Fibroblast of skin of right biceps (primary cell): ENCODE measurements around the gene CBARP.

Source experiments
- DNase-seq: peaks from one replicate; pipeline ENCODE4 v3.0.0-alpha.2; 2013

CBARP gene, protein sequence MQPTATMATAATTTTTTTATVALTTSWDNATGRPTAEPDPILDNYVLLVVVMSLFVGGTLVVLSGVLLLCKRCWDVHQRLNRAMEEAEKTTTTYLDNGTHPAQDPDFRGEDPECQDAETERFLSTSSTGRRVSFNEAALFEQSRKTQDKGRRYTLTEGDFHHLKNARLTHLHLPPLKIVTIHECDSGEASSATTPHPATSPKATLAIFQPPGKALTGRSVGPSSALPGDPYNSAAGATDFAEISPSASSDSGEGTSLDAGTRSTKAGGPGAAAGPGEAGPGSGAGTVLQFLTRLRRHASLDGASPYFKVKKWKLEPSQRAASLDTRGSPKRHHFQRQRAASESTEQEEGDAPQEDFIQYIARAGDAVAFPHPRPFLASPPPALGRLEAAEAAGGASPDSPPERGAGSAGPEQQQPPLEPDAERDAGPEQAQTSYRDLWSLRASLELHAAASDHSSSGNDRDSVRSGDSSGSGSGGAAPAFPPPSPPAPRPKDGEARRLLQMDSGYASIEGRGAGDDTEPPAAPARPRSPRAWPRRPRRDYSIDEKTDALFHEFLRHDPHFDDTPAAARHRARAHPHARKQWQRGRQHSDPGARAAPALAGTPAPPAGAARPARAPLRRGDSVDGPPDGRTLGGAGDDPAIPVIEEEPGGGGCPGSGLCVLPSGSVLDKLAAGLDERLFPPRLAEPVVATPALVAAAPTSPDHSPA

DNA sequence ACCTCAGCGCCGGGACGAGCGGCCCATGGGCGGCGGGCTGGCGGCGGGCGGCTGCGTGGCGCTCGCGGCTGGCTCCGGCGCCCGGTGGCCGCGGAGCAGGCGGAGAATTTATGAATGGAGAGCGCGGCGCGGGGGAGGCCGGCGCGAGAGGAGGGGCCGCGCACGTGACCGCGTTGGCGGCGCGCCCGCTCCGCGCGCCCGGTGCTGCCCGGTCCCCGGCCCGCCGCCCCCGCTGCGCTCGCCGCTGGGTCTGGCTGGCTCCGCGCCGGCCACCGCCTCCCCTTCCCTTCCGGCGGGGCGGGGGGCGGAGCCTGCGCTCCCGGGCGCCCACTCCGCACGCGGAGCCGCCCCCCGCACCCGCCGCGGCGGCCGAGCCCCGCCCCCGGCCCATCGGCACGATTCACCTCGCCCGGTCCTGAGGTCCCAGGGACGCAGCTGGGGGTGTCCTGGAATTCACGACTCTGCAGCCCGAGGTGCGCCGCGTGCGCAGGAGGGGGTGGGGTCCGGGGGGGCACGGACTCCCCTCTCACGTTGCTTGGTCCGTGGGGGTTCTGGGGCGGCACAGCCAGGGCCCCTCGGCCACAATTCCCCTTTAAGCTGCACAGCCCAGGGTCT lies at the start of gene CBARP:
Gene CBARP (minus strand): TSS at position 252 of the 615 bp plus-strand sequence. CDS start 1,905 bp downstream, outside the sequence.
- peak; percentile 49 for DNase-seq

DNA sequence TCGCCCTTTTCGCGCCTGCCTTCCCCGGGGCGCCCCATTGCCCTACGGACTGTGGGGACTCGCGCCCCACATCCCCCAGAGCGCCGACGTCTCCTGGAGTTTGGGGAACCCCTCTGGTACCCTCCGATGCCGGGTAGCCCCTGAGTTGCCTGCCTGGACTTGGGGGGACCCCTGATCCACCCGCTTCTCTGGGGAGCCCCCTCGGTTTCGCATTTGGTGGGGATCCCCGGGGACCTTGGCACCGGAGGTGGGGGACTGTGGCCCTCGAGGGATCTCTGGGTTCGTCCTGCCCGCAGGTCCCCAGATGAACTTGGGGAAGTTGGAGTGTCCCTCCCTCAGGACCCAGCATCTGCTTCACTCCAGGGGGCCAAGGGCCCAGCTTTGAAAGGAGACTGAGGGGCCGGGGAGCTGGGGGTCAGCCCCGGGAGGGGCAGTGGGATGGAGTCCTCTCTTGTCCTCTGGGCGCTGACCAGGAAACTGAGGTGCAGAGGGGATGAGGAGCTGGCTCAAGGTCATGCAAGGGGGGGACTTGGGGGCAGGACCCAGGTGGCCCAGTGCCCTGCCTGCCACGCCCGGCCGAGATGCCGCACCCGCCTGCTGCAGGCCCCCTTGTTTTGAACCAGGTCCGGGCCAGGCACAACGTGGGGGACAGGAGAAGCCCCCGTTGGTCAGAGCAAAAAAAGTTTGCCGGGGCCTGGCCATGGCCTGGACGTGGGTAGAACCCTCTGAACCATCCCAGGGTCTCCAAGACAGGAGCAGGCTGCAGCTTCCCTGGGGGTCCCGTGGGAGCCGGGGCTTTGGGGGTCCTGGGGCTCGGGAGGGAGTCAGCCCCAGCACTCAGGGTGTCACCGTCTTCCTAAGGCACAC lies 48.9 kb upstream of the CBARP start:
- no peak for DNase-seq

DNA sequence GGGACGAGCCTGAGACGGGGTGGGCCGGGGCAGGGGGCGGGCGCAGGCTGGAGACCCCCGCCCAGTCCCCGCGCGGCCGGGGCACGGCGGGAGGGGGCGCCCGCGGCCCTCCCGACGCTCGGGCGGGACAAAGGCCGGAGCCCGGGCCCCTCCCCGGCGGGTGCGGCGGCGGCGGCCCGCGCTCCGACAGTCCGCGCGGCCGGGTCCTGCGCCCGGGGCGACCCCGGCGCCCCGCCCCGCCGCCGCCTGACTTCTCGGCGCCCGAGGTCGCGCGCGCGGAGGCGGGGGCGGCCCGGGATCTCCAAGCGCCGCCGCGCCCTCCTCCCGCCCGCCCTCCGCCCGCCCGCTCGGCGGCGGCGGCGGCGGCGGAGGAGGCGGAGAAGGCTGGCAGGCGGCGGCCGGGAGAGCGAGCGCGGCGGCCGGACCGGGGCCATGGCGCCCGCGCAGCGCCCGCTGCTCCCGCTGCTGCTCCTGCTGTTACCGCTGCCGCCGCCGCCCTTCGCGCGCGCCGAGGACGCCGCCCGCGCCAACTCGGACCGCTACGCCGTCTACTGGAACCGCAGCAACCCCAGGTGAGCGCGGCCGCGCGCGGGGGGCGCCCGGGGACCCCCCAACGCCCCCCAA lies 48.0 kb upstream of the CBARP start, which contains the start of gene EFNA2:
Gene EFNA2 (plus strand): TSS at position 137 of the 624 bp plus-strand sequence. CDS start 296 bp downstream, at position 433.
- DNase-seq, result no peak

DNA sequence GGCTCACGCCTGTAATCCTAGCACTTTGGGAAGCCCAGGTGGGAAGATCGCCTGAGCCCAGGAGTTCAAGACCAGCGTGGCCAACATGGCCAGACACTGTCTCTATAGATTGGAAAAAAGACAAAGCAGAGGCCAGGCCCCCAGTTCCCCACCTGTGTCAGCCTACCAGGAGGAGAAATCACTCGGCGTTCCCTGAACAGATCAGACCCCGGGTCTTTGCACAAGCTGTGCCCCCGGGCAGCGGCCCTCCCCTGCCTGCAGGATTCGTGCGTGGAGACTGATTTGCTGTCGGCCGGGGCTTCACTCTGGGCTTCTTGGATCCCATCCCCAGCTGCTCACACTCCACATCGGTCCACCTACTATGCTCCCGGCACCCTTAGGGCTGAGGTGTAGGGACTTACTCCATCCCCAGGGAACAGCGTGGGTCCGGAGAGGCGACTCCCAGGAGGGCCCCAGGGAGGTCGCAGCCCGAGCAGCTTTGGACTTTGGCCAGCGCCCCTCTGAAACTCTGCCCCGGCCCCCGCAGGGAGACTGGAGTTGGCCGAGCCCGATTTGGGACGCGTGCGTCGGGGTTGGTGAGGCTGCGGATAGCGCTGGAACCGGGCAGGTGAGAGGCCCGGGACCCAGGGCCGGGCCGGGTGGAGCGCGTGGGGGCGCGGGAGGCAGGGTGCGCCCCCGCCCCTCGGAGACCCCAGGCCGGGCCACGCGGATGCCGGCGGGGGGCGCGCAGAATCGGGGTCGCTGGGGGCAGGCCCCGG lies 47.4 kb upstream of the CBARP start:
- no peak for DNase-seq

DNA sequence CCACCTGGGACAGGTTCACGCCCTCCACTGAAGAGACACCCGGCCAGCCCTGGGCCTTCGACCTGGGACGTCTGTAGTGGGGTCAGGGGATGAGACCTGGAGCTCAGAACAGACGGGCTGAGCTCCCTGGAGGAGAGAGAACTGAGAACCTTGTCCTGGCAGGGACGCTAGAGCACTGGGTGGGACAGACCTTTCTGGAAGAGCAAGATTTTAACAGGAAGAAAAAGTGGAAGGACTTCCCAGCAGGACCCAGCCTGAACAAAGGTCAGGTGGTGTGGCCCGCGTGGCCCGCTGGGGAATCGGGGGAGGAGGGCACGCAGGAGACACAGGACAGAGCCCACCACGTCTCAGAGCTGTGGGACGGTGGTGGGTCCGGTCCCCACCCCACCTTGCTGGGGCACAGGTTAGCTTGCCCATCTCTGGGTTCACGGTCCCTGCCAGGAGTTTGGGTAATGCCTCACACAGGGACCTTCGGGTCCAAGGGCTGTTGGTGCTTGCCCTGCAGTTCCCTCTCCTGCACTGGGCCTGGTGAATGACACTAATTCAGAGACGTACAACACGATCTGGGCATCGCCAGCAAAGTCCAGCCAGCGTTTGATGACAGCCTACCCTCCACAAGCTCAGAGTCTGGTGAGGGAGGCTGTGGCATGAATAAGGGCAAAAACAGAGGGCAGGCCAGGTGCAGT lies 46.6 kb upstream of the CBARP start:
- no peak for DNase-seq

DNA sequence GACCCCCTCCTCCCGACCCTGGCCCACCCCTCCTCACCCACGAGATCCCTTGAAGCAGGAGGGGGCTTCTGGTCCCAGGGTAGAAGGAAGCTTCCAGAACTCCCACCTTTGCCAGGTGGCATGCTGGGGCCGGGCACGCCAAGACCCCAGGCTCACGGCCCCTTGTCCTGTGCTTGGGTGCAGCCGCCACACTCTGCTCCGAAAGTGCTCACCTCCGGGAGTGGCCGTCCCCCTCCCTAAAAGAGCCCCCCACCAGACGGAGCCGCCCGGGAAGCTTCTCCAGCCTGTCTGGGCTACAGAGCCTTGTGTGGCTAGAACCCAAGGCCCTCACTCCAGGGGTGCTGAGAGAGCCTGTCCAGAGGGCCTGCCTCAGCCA lies 46.1 kb upstream of the CBARP start:
- no peak for DNase-seq

DNA sequence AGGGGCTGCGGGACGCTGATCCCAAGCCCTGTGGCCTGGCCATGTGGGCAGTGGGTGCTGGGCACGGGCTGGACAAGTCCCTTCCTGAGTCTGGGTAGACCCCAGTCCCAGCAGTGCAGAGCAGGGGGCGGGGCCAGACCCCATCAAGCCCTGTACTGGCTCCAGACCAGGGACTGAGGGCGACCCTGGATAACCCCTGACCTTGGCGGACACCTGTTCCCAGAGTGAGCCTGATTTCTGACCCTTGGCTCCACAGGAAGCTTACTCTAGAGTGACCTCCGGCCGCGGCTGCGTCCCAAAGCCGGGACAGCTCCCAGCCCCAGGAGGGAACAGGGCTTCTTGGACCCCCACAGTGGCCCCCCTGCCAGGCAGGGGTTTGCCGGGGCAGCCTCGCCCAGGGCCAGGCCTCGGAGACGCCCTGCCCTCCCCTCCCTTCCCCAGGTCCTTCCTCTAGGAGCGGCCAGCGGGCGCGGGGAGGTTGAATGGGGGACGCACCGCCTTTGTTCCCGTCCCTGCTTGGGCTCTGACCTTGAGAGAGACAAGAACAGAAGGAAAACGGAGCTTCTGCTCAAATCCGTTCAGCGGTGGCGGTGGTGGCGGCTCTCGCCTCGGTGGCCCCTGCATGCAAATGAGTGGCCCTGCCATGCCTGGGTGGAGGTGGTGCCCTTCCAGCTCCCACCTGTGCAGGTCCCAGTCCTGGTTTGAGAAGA lies 45.6 kb upstream of the CBARP start:
- DNase-seq, result no peak

DNA sequence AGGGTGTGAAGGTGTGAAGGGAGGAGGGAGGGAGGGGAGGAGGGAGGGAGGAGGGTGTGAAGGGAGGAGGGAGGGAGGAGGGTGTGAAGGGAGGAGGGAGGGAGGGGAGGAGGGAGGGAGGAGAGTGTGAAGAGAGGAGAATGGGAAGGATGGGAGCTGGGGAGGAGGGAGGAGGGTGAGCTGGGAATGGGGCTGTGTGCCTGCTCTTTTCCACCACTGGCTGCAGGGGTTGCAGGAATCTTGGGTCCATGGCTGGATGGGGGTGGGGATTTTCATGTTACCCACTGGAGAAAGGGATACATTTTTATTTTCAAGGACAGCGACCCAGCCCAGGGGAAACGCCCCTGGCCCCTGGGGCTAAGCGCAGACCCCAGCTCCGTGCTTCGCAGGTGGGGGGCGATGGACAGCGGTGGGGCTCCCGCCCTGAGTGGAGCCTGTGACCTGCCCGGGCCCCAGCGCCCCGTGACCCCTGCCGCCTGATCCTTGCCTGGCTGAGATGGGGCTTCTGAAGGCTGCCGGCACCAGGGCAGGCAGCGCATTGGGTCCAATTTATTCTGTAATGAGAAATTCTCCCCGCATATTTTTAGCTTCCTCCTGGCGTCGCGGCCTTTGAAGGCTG lies 44.9 kb upstream of the CBARP start:
- no peak for DNase-seq

DNA sequence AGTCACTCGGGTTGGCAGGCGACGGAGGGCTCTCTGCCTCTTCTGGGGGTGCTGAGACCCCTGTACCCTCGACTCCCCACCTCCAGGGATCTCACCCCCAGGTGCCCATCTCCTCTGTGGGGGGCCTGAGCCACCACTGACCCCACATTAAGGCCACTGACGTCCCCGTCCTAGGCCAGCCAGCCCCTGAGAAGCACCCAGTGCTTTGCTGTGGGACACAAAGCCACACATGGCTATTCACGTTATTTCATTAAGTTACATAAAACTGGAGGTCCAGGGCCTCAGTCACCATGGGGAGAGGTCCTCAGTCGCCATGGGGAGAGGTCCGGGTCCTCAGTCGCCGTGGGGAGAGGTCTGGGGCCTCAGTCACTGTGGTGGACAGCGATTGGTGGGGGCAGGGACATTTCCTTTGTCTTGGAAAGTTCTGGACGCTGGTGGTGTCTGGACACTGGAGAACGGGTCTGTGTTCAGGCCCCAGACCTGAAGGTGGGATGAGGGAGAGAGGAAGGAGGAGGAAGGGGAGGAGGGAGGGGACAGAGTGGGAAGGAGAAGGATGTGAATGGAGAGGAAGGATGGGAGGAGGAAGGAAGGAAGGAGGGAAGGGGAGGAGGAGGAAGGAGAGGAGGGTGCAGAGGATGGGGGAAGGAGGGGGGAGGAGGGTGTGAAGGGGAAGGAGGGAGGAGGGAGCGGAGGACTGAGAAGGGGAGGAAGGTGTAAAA lies 43.9 kb upstream of the CBARP start:
- no peak for DNase-seq

DNA sequence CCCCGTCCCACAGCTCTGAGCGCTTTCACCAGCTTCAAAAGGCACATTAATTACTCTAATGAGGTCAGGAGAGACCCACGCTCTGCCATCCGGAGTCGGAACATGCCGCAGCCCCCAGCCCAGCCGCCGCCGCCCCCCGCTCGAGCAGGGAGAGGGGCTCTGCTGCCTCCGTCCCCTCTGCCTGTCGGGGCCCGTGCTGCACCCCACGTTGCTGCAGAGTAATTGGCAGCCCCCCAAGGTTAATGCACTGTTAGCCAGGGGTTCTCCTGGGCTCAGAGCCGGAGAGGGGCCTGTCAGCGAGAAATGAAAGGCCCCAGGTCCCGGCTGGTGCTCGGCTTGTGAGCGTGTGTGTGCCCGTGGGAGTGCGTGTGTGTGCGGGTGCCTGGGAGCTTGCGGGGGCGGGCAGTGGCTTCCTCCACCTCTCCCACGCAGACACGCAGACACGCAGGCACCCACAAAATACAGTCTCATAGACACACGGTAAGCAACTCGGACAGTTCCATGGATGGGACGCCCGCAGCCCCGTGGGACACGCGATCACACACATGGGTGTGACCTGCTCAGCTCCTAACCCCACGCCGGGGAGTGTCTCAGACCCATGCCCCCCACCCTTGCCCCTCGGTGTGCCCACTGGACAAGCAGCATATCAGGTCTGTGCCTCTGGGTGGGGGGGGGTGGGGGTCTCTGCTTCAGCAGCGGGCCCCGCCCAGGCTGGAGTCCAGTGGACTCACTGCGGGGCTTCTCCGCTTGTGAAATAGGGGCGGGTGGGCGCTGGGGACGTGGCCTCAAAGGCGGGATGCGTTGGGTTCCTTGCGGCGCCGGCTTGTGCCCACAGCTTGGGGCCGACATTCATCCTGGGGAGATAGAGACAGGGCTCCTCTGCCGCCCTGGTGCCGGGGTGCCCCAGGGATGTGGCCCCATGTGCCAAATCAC lies 43.1 kb upstream of the CBARP start:
- no peak for DNase-seq

DNA sequence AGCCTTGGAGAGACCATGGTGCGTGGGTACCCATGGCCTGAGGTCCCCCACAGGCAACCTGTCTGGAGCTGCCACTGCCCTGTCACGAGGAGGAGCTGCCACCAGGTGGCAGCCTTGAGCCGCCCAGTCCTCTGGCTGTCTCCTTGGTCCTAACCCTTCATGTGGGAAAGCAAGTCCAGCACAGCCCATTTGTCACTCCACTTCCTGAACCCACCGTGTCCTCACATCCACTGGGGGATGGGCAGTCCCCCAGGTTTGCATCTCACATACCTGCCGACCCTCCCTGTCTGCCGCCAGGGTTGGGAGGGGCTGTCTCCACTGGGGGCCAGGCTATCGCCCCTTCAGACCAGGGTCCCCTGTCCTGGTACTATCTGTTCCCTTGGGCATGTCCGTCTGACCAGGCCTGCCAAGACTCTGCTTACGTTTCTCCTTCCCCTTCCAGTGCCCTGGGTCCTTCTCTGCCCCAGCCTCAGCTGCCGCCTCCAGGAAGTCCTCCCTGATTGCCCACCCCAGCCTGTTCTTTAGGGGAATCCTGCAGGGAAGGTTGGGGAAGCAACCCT lies 42.1 kb upstream of the CBARP start:
- peak; percentile 74 for DNase-seq

DNA sequence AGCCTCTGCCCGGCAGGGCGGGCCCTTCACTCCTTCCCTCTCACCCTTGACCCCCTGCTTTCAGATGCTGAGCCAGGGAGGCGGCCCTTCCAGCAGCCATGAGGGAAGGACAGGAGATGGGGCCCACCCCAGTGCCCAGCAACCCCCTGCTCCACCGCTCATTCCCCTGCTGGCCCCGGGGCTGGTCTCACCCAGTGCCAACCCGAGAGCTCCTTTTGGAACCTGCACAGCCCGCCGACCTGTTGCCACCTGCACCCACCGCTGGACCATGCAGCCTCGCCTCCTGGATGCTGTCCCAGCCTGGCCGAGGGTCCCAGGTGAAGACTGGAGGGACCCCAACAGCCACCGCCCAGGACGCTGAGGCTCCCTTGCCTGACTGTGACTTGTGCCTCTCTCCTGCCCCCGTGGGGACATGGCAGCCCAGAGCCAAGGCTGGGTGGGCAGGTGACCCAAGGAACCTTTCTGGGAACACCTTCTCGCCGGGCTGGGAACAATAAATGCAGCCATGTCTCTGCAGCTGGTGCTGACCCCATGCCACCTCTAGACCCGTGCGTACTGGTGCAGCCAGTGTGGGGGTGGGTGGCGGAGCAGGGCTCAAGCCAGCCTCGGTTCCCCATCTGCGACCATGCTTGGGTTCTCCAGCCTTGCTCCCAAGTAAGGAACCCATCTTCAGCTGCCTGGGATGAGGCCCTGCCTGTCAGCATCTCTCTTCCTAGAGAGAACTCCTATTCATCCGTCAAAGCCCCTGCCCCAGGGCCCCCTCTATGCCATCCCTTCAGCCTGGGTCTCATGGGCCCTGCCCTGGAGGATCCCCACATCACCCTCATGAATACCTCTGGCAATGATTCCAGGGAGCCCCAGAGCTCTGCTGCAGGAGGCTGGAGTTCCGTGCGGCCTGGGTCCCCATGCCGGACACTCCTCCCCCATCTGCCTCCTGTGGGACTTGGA lies 41.2 kb upstream of the CBARP start:
- no peak for DNase-seq

DNA sequence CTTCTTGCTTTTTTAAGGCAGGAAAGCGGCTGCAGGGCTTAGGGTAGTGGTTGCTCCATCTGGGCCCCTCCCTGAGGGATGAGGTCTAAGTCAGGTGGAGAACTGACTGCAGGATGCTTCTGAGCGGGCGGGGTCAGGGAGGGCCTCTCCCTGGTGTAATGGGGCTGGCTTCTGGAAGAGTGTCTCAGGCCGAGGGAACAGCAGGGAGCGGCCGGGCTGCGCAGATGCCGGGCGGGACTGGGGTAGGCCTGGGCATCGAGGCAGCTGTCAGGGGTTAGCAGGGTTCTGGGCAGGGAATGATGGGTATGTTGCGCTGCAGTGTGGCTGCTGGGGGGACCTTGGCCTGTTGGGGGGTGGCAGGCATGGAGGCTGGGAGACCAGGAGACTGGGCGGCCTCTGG lies 40.3 kb upstream of the CBARP start:
- no peak for DNase-seq

DNA sequence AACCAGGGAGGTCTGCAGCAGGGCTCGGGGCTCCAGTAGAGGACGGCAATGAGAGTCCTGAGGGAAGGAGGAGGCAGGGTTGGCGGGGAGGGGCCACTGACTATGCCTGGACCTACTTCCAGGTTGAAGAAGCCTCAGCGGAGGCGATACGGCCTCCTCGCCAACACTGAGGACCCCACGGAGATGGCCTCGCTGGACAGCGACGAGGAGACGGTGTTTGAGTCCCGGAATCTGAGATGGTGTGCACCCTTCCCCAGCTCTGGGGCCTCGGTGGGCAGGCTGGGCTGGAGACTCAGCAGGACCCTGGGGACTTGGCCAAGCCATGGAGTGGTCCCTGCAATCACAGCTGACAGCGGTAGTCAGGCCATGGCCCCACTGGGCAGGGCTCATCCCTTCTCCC lies 39.3 kb upstream of the CBARP start:
- no peak for DNase-seq

DNA sequence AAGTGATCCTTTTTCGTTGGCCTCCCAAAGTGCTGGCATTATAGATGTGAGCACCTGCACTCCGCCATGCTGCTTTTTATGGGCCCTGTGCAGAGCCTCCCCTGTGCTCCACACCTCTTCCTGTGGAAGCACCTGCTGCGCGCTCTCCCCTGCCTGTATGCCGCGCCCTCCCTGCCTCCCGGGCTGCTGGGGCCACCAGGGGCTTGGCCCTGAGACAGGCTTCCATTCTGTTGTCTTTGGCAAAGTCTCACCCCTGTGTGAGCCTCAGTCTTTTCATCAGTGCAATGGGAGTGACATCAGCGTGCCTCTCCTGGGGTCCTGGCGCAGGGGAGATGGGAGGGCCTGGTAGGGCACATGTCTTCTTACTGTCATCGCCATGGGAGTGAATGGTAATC lies 38.8 kb upstream of the CBARP start:
- no peak for DNase-seq

DNA sequence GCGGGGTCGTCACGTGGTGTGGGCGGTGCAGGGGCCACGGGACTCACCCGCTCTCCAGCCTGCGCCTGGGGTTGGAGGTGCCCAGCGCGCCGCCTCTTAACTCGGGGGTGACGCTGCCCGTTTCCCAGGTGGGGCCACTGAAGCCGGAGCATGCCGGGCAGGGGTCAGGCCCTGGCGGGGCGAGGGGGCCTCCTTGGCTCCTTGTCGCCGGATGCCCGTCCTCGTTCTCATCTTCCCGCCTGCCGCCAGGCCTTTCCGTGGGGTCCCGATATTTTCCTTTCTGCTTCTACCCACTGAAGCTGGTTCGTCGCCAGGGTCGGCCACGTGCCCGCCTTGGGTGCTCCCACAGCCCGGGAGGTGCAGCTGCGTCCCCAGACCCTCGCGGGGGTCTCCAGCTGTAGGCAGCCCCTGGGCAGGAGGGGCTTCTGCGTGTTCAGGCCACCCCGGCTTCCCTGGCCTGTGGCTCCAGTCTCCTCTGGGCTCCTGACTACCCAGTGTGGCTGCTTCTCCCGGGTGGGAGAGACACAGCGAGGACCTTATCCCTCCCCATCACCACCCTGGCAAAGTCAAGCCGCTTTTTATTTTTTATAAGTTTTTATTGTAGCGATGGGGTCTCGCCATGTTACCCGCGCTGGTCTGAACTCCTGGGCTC lies 38.3 kb upstream of the CBARP start:
- no peak for DNase-seq
